GM20000 (cell line): ENCODE measurements around the gene WDR27.

Source experiments
- DNase-seq: peaks from one replicate; pipeline ENCODE4 v3.0.0; 2012; ENCODE audit warnings: low spot score
- CTCF ChIP-seq: IDR thresholded peaks from 2 replicates; pipeline ENCODE4 v1.5.1; 2012; ENCODE audit warnings: mild to moderate bottlenecking, control low read depth; ENCODE audit errors: extremely low read depth, missing control alignments

Gene WDR27

GRCh38 chr6:169671563-169671962 lies 30.3 kb downstream of the WDR27 start:
- TF ChIP-seq CTCF = no peak
- no peak for DNase-seq

GRCh38 chr6:169669889-169670288 lies 31.9 kb downstream of the WDR27 start:
- DNase-seq = no peak
- TF ChIP-seq CTCF = no peak

- TF ChIP-seq CTCF = no peak
- DNase-seq = no peak
Observed at GRCh38 chr6:169669147-169669546, 32.7 kb downstream of the WDR27 start.

- DNase-seq = no peak
Observed at GRCh38 chr6:169668203-169668847, 33.5 kb downstream of the WDR27 start.

GRCh38 chr6:169667716-169668115 lies 34.1 kb downstream of the WDR27 start:
- TF ChIP-seq CTCF = no peak
- DNase-seq = no peak

More at GRCh38 chr6:169668203-169668847, 33.5 kb downstream of the WDR27 start:
- no peak for TF ChIP-seq CTCF

GRCh38 chr6:169666441-169666840 lies 35.4 kb downstream of the WDR27 start:
- no peak for DNase-seq
- TF ChIP-seq CTCF = no peak

GRCh38 chr6:169665289-169665688 lies 36.5 kb downstream of the WDR27 start:
- no peak for TF ChIP-seq CTCF
- no peak for DNase-seq
